Caco-2 (cell line): ENCODE results near the gene SLC46A2. TPM values are rescaled to one million over a fixed set of nuclear protein-coding genes. Genes with fewer than 3 reads are reported as not detected.

Experiments
- BruUV-seq: library from RNA; stranded (reverse); fragments of 400-500 nt; replicated peaks from 2 replicates; lab custom pipeline; 2021; lab: Mats Ljungman, UMichigan
- CTCF ChIA-PET: fragments of 300-600 bp; sonication (Branson Sonifier 250); formaldehyde crosslinking; loops from one replicate; lab custom pipeline; 2022; ENCODE audit warnings: antibody characterized with exemption; lab: Charles Lee
- POLR2A ChIA-PET: fragments of 300-600 bp; sonication (Branson Sonifier 250); formaldehyde crosslinking; loops from one replicate; lab custom pipeline; 2022; ENCODE audit warnings: antibody characterized with exemption; lab: Charles Lee
- DNase-seq, 2 experiments: peaks; one replicate each; pipeline versions ENCODE4 v3.0.0 to v3.0.0-alpha.2; 2020 to 2022
- H3K27me3 ChIP-seq: replicated peaks from 2 replicates; pipeline ENCODE4 v1.6.0; 2011; ENCODE audit warnings: low read length; ENCODE audit not compliant: control insufficient read depth, insufficient read depth
- H3K36me3 ChIP-seq: 2 replicates; pipeline ENCODE4 v1.5.1; 2011; ENCODE audit warnings: low read length; ENCODE audit not compliant: control insufficient read depth, insufficient read depth
- H3K4me1 ChIP-seq: fragments of 250-450 bp; sonication (Bioruptor Pico); 2 replicates; pipeline ENCODE4 v1.5.1; 2020; ENCODE audit warnings: mild to moderate bottlenecking
- H3K4me3 ChIP-seq: 2 replicates; pipeline ENCODE4 v1.5.1; 2011; ENCODE audit warnings: low read depth, mild to moderate bottlenecking, control low read depth, low read length
- H3K9me3 ChIP-seq: fragments of 250-450 bp; sonication (Bioruptor Pico); 2 replicates; pipeline ENCODE4 v1.5.1; 2020; ENCODE audit warnings: mild to moderate bottlenecking, moderate library complexity
- H3K27ac Mint-ChIP-seq: one replicate; pipeline ENCODE4 v1.8.0; 2022; ENCODE audit warnings: mixed read lengths; ENCODE audit not compliant: unreplicated experiment
- H3K27me3 Mint-ChIP-seq: one replicate; pipeline ENCODE4 v1.8.0; 2022; ENCODE audit warnings: mixed read lengths; ENCODE audit not compliant: insufficient read depth, unreplicated experiment
- H3K36me3 Mint-ChIP-seq: one replicate; pipeline ENCODE4 v1.8.0; 2022; ENCODE audit warnings: mild to moderate bottlenecking, mixed read lengths; ENCODE audit not compliant: insufficient read depth, unreplicated experiment
- H3K4me1 Mint-ChIP-seq: one replicate; pipeline ENCODE4 v1.8.0; 2022; ENCODE audit warnings: low read depth, mixed read lengths; ENCODE audit not compliant: unreplicated experiment
- H3K4me3 Mint-ChIP-seq: one replicate; pipeline ENCODE4 v1.8.0; 2022; ENCODE audit warnings: mild to moderate bottlenecking, moderate library complexity, mixed read lengths; ENCODE audit not compliant: unreplicated experiment
- H3K9me3 Mint-ChIP-seq: one replicate; pipeline ENCODE4 v1.8.0; 2022; ENCODE audit warnings: mixed read lengths; ENCODE audit not compliant: unreplicated experiment
- intact Hi-C: fragments of 100-400 bp; cut with micrococcal nuclease; formaldehyde crosslinking; loops from one replicate; pipeline ENCODE4 v1.10.0; 2022; ENCODE audit not compliant: unreplicated experiment
- total RNA-seq: library from RNA; stranded (reverse); gene quantifications from 2 replicates; pipeline ENCODE4 v1.2.3, GENCODE V29; 2022
- TF ChIP-seq, protein P1 (sequence below), 2 experiments: fragments of 200-600 bp in 1 of 2; IDR thresholded peaks; 1 replicate in 1 of 2; 2 replicates in 1 of 2; pipeline versions ENCODE4 v1.5.1 to v1.8.0; 2011 to 2022; ENCODE audit warnings: antibody characterized with exemption in 1 of 2, control low read depth in 1 of 2, inconsistent platforms in 1 of 2, low read depth in 1 of 2, low read length in 1 of 2, mild to moderate bottlenecking in 1 of 2, moderate library complexity in 1 of 2; ENCODE audit not compliant: insufficient read depth in 1 of 2, severe bottlenecking in 1 of 2, unreplicated experiment in 1 of 2

The SLC46A2 gene
- total RNA-seq, 1 experiment from 2014 or later, result not detected

DNA sequence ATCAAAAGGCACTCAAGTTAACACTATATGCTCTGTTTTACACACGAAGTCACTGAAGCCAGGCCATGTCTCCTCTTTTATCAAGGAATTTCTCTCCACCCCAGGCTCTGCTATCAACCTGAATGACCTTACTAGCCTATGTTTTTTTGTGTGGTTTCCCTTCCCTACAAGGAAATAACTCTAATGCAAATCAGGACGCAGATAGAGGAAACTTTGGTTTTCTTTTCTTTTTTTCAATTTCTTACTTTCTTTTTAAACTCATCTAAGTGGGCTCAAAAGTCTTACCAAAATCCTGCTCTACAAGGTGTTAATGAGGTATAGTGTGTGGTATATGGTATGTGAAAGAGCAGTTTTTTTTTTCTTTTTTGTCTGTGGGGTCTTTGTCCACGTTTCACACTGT is 5.5 kb upstream of the SLC46A2 start:
- TF ChIP-seq, protein P1, sequence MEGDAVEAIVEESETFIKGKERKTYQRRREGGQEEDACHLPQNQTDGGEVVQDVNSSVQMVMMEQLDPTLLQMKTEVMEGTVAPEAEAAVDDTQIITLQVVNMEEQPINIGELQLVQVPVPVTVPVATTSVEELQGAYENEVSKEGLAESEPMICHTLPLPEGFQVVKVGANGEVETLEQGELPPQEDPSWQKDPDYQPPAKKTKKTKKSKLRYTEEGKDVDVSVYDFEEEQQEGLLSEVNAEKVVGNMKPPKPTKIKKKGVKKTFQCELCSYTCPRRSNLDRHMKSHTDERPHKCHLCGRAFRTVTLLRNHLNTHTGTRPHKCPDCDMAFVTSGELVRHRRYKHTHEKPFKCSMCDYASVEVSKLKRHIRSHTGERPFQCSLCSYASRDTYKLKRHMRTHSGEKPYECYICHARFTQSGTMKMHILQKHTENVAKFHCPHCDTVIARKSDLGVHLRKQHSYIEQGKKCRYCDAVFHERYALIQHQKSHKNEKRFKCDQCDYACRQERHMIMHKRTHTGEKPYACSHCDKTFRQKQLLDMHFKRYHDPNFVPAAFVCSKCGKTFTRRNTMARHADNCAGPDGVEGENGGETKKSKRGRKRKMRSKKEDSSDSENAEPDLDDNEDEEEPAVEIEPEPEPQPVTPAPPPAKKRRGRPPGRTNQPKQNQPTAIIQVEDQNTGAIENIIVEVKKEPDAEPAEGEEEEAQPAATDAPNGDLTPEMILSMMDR (IDR thresholded peaks at IDR 0.05; ENCODE audit: insufficient read depth in 1 of 2, low read depth in 1 of 2, low read length in 1 of 2, severe bottlenecking in 1 of 2, unreplicated experiment in 1 of 2), result no peak
- ChIA-PET CTCF (no interaction called here), POLR2A (no interaction called here)
- Mint-ChIP-seq H3K27ac (no peak overlapping the region), H3K4me3 (no peak overlapping the region), H3K9me3 (no peaks in the 10 kb centered on the region), H3K4me1 (no peaks in the 10 kb centered on the region), H3K27me3 (peaks cover 5% of the 10 kb centered on the region), H3K36me3 (no peaks in the 10 kb centered on the region)
- Histone ChIP-seq H3K4me1 (no peaks in the 10 kb centered on the region), H3K4me3 (no peak overlapping the region), H3K36me3 (no peaks in the 10 kb centered on the region), H3K27me3 (no peaks in the 10 kb centered on the region), H3K9me3 (no peaks in the 10 kb centered on the region)
- intact Hi-C loops, result no loop called here
- no peak for DNase-seq
- BruUV-seq, result no TSS peak

GRCh38 chr9:112894699-112895098 is 4.0 kb upstream of the SLC46A2 start:
- Histone ChIP-seq H3K36me3 (no peaks in the 10 kb centered on the region), H3K27me3 (no peaks in the 10 kb centered on the region), H3K9me3 (no peaks in the 10 kb centered on the region), H3K4me1 (no peaks in the 10 kb centered on the region), H3K4me3 (no peak overlapping the region)
- H3K4me1 Mint-ChIP-seq, result no peaks in the 10 kb centered on the region
- H3K4me3 Mint-ChIP-seq, result no peak overlapping the region
- BruUV-seq, result no TSS peak
- H3K27ac Mint-ChIP-seq, result no peak overlapping the region
- TF ChIP-seq, protein P1 (IDR thresholded peaks at IDR 0.05; ENCODE audit: insufficient read depth in 1 of 2, low read depth in 1 of 2, low read length in 1 of 2, severe bottlenecking in 1 of 2, unreplicated experiment in 1 of 2), result no peak
- H3K36me3 Mint-ChIP-seq, result no peaks in the 10 kb centered on the region
- peaks cover 5% of the 10 kb centered on the region for H3K27me3 Mint-ChIP-seq
- ChIA-PET POLR2A (no interaction called here), CTCF (no interaction called here)
- no peaks in the 10 kb centered on the region for H3K9me3 Mint-ChIP-seq
- intact Hi-C loops, result no loop called here
- DNase-seq, result no peak

DNA sequence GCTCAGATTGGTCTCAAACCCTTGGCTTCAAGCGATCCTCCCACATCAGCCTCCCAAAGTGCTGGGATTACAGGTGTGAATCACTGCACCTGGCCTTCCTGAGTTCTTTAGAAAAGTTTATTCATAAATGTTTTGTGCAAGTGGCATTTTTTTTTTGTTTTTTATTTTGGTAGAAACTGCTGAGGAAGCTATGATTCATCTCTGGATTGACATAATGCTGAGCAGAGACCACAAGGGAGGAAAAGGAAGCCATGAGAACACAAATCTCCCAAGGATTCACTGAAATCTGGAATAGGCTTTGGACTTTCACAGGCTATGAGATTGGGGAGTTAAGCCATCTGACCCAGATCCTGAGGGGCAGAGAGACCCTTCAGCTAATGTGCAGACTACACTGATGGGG is 3.4 kb upstream of the SLC46A2 start:
- Mint-ChIP-seq H3K36me3 (no peaks in the 10 kb centered on the region), H3K27ac (no peak overlapping the region), H3K27me3 (peaks cover 5% of the 10 kb centered on the region), H3K4me1 (no peaks in the 10 kb centered on the region), H3K9me3 (no peaks in the 10 kb centered on the region), H3K4me3 (no peak overlapping the region)
- DNase-seq, result no peak
- no peak overlapping the region for H3K4me3 ChIP-seq
- ChIA-PET POLR2A (no interaction called here), CTCF (no interaction called here)
- TF ChIP-seq, protein P1 (IDR thresholded peaks at IDR 0.05; ENCODE audit: insufficient read depth in 1 of 2, low read depth in 1 of 2, low read length in 1 of 2, severe bottlenecking in 1 of 2, unreplicated experiment in 1 of 2), result no peak
- no TSS peak for BruUV-seq
- no peaks in the 10 kb centered on the region for H3K4me1 ChIP-seq
- no peaks in the 10 kb centered on the region for H3K9me3 ChIP-seq
- H3K27me3 ChIP-seq, result no peaks in the 10 kb centered on the region
- intact Hi-C loops, result no loop called here
- no peaks in the 10 kb centered on the region for H3K36me3 ChIP-seq
